Gastroesophageal sphincter (tissue), 4 donors: ENCODE data around the gene ADAMTS17. TPM values are rescaled to one million over a fixed set of nuclear protein-coding genes. Genes with fewer than 3 reads are reported as not detected.

ENCODE experiments used
- ATAC-seq: fragments of 150-250 bp; one replicate; pipeline ENCODE4 v1.9.1; 2016; ENCODE audit warnings: mild to moderate bottlenecking, moderate library complexity
- H3K27ac ChIP-seq, 4 donors: fragments of 200-600 bp; sonication (generic) in 3 of 4; 1 replicate in 3 of 4; 2 replicates in 1 of 4; pipeline ENCODE4 v1.5.1; 2016 to 2019
- H3K27me3 ChIP-seq: fragments of 200-600 bp; sonication (generic); one replicate; pipeline ENCODE4 v1.5.1; 2019
- H3K36me3 ChIP-seq, 2 donors: fragments of 200-600 bp; sonication (generic); one replicate each; pipeline ENCODE4 v1.5.1; 2019; ENCODE audit warnings: control low read depth in 1 of 2
- H3K4me1 ChIP-seq, 3 donors: fragments of 200-600 bp; sonication (generic); 1 replicate in 2 of 3; 2 replicates in 1 of 3; pipeline ENCODE4 v1.5.1; 2016 to 2019; ENCODE audit warnings: control low read depth in 2 of 3
- H3K4me3 ChIP-seq, 2 donors: fragments of 200-600 bp; sonication (generic); one replicate each; pipeline ENCODE4 v1.5.1; 2019; ENCODE audit warnings: mild to moderate bottlenecking in 1 of 2, moderate library complexity in 1 of 2
- H3K9me3 ChIP-seq, 3 donors: fragments of 200-600 bp; sonication (generic); one replicate each; pipeline ENCODE4 v1.5.1; 2017 to 2019; ENCODE audit warnings: control low read depth in 2 of 3
- EP300 ChIP-seq: sonication (generic); formaldehyde crosslinking; IDR thresholded peaks from one replicate; pipeline ENCODE4 v1.6.1; 2017; ENCODE audit warnings: antibody characterized with exemption, mild to moderate bottlenecking
- POLR2A ChIP-seq, 2 donors: fragments of 450-650 bp; IDR thresholded peaks; one replicate each; pipeline ENCODE4 v1.6.1; 2017; ENCODE audit warnings: antibody characterized with exemption in 2 of 2, mild to moderate bottlenecking in 2 of 2, moderate library complexity in 1 of 2
- POLR2AphosphoS5 ChIP-seq: sonication (generic); formaldehyde crosslinking; IDR thresholded peaks from one replicate; pipeline ENCODE4 v1.6.1; 2017; ENCODE audit warnings: antibody characterized with exemption
- WGBS, 2 donors: methylation state at CpG; one replicate each; pipeline ENCODE4 v1.1.5; 2018; ENCODE audit warnings: low coverage in 1 of 2; 5-methylcytosine and 5-hydroxymethylcytosine counted together
- total RNA-seq, 4 donors: library from RNA; depleted of rRNA; stranded (reverse); fragments of >200 nt; gene quantifications; one replicate each; pipeline ENCODE4 v1.1.0, GENCODE V29; 2016
- TF ChIP-seq, protein P1 (sequence below), 4 experiments: fragments of 200-600 bp in 2 of 4; fragments of 450-650 bp in 2 of 4; sonication (generic) in 1 of 4; IDR thresholded peaks; one replicate each; pipeline ENCODE4 v1.5.1; 2017 to 2019; ENCODE audit warnings: antibody characterized with exemption in 4 of 4, mild to moderate bottlenecking in 2 of 4, moderate library complexity in 2 of 4

Gene ADAMTS17
- total RNA-seq, 4 donors from 2014 or later: 4.9 to 14.0 (median 11.3) TPM

DNA sequence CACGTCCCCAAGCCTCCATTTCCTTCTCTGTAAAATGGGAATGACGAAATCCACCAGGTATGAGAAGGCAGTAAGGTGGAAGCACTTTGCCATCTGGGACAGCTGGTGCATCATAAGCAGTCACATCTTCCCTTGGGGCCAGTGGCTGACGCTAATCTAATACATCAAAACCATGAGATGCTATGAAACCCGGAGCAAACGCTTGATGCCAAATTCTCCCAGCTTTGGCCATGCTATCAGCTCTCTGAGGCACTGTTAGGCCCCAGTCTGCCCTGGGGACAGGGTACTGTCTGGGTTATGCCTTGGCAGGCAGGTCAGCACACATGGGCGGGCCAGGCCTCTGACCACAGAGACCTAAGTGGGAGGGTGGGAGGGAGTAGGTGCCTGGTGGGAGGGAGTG lies 66.1 kb downstream of the ADAMTS17 start:
- Histone ChIP-seq H3K4me3 (no peak overlapping the region), H3K36me3 (peaks cover 0 to 5% of the 10 kb centered on the region in 2 donors), H3K4me1 (no peaks in the 10 kb centered on the region), H3K27ac (no peak overlapping the region), H3K9me3 (peaks cover 0 to 18% (median 0%) of the 10 kb centered on the region in 3 donors), H3K27me3 (no peaks in the 10 kb centered on the region)
- TF ChIP-seq, protein P1, sequence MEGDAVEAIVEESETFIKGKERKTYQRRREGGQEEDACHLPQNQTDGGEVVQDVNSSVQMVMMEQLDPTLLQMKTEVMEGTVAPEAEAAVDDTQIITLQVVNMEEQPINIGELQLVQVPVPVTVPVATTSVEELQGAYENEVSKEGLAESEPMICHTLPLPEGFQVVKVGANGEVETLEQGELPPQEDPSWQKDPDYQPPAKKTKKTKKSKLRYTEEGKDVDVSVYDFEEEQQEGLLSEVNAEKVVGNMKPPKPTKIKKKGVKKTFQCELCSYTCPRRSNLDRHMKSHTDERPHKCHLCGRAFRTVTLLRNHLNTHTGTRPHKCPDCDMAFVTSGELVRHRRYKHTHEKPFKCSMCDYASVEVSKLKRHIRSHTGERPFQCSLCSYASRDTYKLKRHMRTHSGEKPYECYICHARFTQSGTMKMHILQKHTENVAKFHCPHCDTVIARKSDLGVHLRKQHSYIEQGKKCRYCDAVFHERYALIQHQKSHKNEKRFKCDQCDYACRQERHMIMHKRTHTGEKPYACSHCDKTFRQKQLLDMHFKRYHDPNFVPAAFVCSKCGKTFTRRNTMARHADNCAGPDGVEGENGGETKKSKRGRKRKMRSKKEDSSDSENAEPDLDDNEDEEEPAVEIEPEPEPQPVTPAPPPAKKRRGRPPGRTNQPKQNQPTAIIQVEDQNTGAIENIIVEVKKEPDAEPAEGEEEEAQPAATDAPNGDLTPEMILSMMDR (IDR thresholded peaks at IDR 0.05): no peak
- TF ChIP-seq POLR2AphosphoS5 (no peak), POLR2A (IDR thresholded peaks at IDR 0.05) (no peak), EP300 (no peak)
- no peak for ATAC-seq
- WGBS, 2 donors: 86% methylated on average over 4 of the region's 6 CpGs; no CpG with 5 or more reads in 1 of the 2 donors

DNA sequence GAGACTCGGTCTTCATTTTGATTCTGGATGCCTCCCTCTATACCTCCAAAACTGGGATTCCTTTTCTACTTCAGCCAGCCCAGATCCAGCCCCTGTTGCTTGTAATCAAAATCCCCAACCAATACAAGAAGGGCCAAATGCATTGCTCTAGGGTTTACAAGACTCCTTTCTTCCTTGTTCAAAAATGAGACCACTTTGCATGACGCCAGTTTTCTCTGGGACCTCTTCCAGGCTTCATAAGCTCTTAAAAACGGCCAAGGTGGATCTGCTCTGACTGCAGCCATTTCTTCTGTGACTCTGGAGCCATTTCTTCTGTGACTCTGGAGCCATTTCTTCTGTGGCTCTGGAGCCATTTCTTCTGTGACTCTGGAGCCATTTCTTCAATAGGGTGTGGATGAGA lies 71.9 kb downstream of the ADAMTS17 start:
- Histone ChIP-seq H3K36me3 (no peaks in the 10 kb centered on the region), H3K4me3 (no peak overlapping the region), H3K27ac (no peak overlapping the region), H3K9me3 (peaks cover 0 to 18% (median 0%) of the 10 kb centered on the region in 3 donors), H3K4me1 (no peaks in the 10 kb centered on the region), H3K27me3 (no peaks in the 10 kb centered on the region)
- WGBS, 2 donors: 64 to 79% methylated on average over 2 to 3 of the region's 3 CpGs
- TF ChIP-seq POLR2A (IDR thresholded peaks at IDR 0.05) (no peak), POLR2AphosphoS5 (no peak), EP300 (no peak)
- TF ChIP-seq, protein P1 (IDR thresholded peaks at IDR 0.05): no peak
- ATAC-seq: no peak

- 59 to 69% methylated on average over 4 to 5 of the region's 10 CpGs for WGBS, 2 donors
These were observed 75.6 kb downstream of the ADAMTS17 start for GRCh38 chr15:100266166-100266565.

GRCh38 chr15:100265641-100266035 lies 76.1 kb downstream of the ADAMTS17 start:
- TF ChIP-seq EP300 (no peak), POLR2A (IDR thresholded peaks at IDR 0.05) (no peak), POLR2AphosphoS5 (no peak)
- TF ChIP-seq, protein P1 (IDR thresholded peaks at IDR 0.05): no peak
- H3K9me3 ChIP-seq: no peaks in the 10 kb centered on the region
- H3K27me3 ChIP-seq: no peaks in the 10 kb centered on the region
- ATAC-seq: no peak
- WGBS, 2 donors: no CpG with 5 or more reads among the region's 2 CpGs
- H3K27ac ChIP-seq: no peak overlapping the region
- H3K4me3 ChIP-seq: no peak overlapping the region
- H3K36me3 ChIP-seq: peaks cover 0 to 13% of the 10 kb centered on the region in 2 donors
- no peaks in the 10 kb centered on the region for H3K4me1 ChIP-seq

More at GRCh38 chr15:100266166-100266565, 75.6 kb downstream of the ADAMTS17 start:
- no peak overlapping the region for H3K4me3 ChIP-seq
- no peak overlapping the region for H3K27ac ChIP-seq
- TF ChIP-seq, protein P1 (IDR thresholded peaks at IDR 0.05): no peak
- TF ChIP-seq EP300: no peak
- TF ChIP-seq POLR2AphosphoS5: no peak
- TF ChIP-seq POLR2A (IDR thresholded peaks at IDR 0.05): no peak
- no peaks in the 10 kb centered on the region for H3K9me3 ChIP-seq
- H3K36me3 ChIP-seq: peaks cover 0 to 10% of the 10 kb centered on the region in 2 donors
- H3K4me1 ChIP-seq: no peaks in the 10 kb centered on the region
- H3K27me3 ChIP-seq: no peaks in the 10 kb centered on the region
- ATAC-seq: no peak

DNA sequence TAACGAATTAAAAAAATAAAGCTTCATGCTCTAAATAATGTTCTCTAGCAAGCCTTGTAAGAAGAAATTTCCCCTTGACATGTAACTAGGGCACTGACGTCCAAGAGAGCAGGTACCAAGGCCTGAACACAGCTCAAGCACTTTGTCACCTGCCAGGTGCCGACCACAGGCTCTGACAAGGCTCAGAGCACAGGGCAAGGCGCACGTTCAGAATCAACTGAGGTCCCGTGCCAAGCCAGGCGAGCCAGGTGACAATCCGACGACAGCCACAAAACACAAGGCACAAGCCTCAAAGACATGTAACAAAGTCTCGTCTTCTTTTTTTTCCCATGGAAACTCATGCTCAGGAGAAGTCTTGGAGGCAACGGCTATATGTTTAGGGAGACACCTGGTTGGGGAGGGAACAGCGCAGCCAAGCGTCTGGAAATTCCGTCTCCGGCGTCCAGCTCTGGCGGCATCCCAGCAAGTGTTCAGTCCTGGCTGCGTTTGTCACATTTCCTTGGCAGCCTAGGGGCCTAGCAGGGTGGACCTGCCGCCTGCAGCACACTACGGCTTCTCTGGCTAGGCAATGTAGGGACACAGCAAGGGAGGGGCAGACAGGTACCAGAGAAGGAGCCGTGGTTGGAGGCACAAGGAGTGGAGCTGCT lies 76.7 kb downstream of the ADAMTS17 start:
- peak; percentile 26 for ATAC-seq
- TF ChIP-seq EP300: no peak
- TF ChIP-seq POLR2AphosphoS5: no peak
- TF ChIP-seq, protein P1 (IDR thresholded peaks at IDR 0.05): no peak
- TF ChIP-seq POLR2A (IDR thresholded peaks at IDR 0.05): no peak
- Histone ChIP-seq H3K4me1 (no peaks in the 10 kb centered on the region), H3K36me3 (peaks cover 0 to 13% of the 10 kb centered on the region in 2 donors), H3K27me3 (no peaks in the 10 kb centered on the region), H3K27ac (no peak overlapping the region), H3K9me3 (no peaks in the 10 kb centered on the region), H3K4me3 (no peak overlapping the region)
- WGBS, 2 donors: 78 to 80% methylated on average over 1 to 10 of the region's 21 CpGs
